HL-60/S4 (cell line): ENCODE results near the gene ESR2.
"Not testable (repeated sequence)": the region's sequence is repeated elsewhere in the genome, so short reads cannot be mapped to it uniquely, and the experiment has no call there.

Experiments
- in situ Hi-C: fragments of 300-500 bp; cut with MboI; formaldehyde crosslinking; loops from 2 replicates; pipeline ENCODE4 v1.14.3; 2022; ENCODE audit warnings: low sequenced_read_pairs

ESR2 gene

GRCh38 chr14:64201296-64201695 lies 92.9 kb downstream of the ESR2 start:
- in situ Hi-C loops, result no loop called here

- in situ Hi-C loops, result no loop called here
These were observed 94.0 kb downstream of the ESR2 start for GRCh38 chr14:64200170-64200569.

GRCh38 chr14:64198486-64198885 lies 95.7 kb downstream of the ESR2 start:
- in situ Hi-C loops, result no loop called here

GRCh38 chr14:64197996-64198395 lies 96.2 kb downstream of the ESR2 start:
- in situ Hi-C loops, result no loop called here

- in situ Hi-C loops, result no loop called here
These were observed 97.3 kb downstream of the ESR2 start for GRCh38 chr14:64196814-64197411.

GRCh38 chr14:64196056-64196455 lies 98.1 kb downstream of the ESR2 start:
- in situ Hi-C loops, result no loop called here

- in situ Hi-C loops, result no loop called here
These were observed 99.0 kb downstream of the ESR2 start for GRCh38 chr14:64195199-64195598.

GRCh38 chr14:64194404-64194803 lies 99.8 kb downstream of the ESR2 start:
- in situ Hi-C loops, result no loop called here

- in situ Hi-C loops, result no loop called here
These were observed 100.3 kb downstream of the ESR2 start for GRCh38 chr14:64193821-64194220.

- in situ Hi-C loops, result no loop called here
These were observed 102.4 kb downstream of the ESR2 start for GRCh38 chr14:64191756-64192155.

GRCh38 chr14:64190974-64191502 lies 103.1 kb downstream of the ESR2 start:
- in situ Hi-C loops, result no loop called here

GRCh38 chr14:64187331-64187730 lies 106.8 kb downstream of the ESR2 start:
- in situ Hi-C loops, result no loop called here

GRCh38 chr14:64186231-64187129 lies 107.7 kb downstream of the ESR2 start:
- in situ Hi-C loops, result no loop called here

GRCh38 chr14:64185184-64185583 lies 109.0 kb downstream of the ESR2 start:
- in situ Hi-C loops, result no loop called here

GRCh38 chr14:64184103-64184729 lies 110.0 kb downstream of the ESR2 start:
- in situ Hi-C loops, result no loop called here

- in situ Hi-C loops, result not testable (repeated sequence)
These were observed 111.3 kb downstream of the ESR2 start for GRCh38 chr14:64182908-64183307.

- in situ Hi-C loops, result no loop called here
These were observed 115.4 kb downstream of the ESR2 start for GRCh38 chr14:64178814-64179213.

- in situ Hi-C loops, result no loop called here
These were observed 117.8 kb downstream of the ESR2 start for GRCh38 chr14:64176330-64176729.

- in situ Hi-C loops, result no loop called here
These were observed 119.0 kb downstream of the ESR2 start for GRCh38 chr14:64174922-64175782.

GRCh38 chr14:64170181-64170580 lies 124.0 kb downstream of the ESR2 start:
- in situ Hi-C loops, result no loop called here

GRCh38 chr14:64159588-64159987 lies 134.6 kb downstream of the ESR2 start:
- in situ Hi-C loops, result no loop called here
